Measurements from ENCODE around the gene DGLUCY.

Gene DGLUCY

DNA sequence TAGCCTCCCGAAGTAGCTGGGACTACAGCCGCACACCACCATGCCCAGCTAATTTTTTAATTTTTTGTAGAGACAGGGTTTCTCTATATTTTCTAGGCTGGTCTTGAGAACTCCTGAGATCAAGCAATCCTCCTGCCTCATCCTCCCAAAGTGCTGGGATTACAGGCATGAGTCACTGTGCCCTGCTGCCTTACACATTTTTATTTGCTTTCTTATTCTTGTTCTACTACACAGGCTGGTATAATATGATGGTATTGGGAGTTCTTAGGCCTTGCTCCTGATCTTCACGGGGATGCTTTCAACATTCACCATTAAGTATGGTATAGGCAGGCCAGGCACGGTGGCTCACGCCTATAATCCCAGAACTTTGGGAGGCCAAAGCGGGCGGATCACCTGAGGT lies 21.2 kb downstream of the DGLUCY start:
- TF ChIP-seq, protein P1, sequence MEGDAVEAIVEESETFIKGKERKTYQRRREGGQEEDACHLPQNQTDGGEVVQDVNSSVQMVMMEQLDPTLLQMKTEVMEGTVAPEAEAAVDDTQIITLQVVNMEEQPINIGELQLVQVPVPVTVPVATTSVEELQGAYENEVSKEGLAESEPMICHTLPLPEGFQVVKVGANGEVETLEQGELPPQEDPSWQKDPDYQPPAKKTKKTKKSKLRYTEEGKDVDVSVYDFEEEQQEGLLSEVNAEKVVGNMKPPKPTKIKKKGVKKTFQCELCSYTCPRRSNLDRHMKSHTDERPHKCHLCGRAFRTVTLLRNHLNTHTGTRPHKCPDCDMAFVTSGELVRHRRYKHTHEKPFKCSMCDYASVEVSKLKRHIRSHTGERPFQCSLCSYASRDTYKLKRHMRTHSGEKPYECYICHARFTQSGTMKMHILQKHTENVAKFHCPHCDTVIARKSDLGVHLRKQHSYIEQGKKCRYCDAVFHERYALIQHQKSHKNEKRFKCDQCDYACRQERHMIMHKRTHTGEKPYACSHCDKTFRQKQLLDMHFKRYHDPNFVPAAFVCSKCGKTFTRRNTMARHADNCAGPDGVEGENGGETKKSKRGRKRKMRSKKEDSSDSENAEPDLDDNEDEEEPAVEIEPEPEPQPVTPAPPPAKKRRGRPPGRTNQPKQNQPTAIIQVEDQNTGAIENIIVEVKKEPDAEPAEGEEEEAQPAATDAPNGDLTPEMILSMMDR (IDR thresholded peaks at IDR 0.05) = no peak

DNA sequence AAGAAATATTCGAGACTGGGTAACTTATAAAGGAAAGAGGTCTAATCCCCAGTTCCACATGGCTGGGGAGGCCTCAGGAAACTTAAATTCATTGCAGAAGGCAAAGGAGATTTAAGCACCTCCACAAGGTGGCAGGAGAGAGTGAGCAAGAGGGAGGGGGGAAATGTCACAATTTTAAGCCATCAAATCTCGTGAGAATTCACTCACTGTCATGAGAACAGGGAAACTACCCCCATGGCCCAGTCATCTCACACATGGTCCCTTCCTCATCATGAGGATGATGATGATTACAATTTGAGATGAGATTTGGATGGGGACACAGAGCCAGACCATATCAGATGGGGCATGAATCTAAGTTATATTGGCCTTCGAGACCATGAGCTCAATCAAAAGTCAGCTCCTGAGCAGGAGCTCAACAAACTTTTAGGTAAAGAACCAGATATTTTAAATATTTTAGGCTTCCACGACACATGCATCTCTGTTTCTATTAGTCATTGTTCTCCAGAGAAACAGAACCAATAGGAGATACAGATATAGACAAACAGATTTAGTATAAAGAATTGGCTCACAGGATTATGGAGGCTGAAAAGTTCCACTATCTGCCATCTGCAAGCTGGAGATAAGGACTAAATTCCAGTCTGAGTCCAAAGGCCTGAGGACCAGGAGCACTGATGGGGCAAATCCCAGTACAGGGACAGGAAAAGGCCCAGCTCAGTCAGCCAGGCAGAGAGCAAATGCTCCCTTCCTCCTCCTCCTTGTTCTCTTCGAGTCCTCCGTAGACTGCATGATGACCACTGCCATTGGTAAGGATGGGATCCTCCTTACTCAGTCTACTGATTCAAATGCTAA lies 24.9 kb downstream of the DGLUCY start:
- TF ChIP-seq, protein P1 (IDR thresholded peaks at IDR 0.05) = peak; percentile 34; the same call in 1 of the 2 replicates

DNA sequence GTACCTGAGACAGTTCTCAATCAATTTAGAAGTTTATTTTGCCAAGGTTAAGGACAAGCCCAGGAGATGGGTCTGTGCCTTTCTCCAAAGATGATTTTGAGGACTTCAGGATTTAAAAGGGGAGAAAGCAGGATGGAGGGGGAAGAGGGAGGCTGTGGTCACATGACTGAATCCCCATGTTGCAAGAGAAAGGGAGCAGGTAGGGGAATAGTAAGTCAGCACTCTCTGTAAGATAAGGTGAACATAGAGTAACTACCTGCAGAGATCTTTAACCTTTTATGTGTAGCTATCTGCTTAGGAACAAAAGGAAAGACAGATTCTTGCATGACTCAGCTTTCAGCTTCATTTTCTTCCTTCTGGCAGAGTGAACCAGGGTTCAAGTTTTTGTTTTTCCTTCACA lies 25.9 kb downstream of the DGLUCY start:
- TF ChIP-seq, protein P1 (IDR thresholded peaks at IDR 0.05) = no peak

DNA sequence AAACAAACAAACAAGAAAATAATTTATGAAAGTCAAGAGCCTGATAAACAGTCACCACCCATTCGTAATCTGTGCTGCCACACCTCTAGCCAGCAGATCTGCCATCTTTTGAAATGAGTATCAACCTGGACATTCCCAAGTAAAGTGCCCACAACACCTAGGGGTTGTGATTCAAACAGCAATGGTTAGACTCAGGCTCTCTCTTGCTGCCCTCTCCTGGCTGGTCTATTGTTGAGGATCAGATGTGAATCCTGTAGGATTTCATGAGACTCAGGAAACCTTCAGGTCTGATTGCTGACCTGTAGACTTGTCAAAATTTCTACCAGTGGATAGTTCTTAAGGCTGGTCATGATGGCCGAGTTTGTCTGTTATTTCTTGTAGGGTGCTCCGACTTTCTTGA lies 26.8 kb downstream of the DGLUCY start:
- TF ChIP-seq, protein P1 (IDR thresholded peaks at IDR 0.05) = peak; percentile 57; the same call in 1 of the 2 replicates

DNA sequence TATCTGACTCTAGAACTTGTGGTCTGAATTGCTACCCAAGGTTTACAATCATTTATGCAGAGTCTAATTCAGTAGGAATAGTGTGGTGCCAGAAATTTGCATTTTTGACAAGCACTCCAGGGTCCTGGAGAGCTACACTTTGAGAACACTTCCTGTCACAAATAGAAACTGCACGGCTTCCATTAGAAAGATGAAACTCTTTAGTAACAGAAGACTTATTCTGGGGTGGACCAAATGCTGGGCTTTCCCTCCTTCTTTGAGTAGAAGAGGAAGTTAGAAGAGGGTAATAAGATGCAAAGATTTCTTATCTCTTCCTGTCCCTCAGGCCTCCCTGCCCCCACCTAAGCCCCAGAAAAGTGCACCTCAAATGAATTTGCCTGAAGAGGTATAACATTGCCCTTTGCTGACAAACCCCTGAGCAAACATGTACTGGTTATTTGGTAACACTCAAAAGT lies 28.4 kb downstream of the DGLUCY start:
- TF ChIP-seq, protein P1 (IDR thresholded peaks at IDR 0.05) = no peak

DNA sequence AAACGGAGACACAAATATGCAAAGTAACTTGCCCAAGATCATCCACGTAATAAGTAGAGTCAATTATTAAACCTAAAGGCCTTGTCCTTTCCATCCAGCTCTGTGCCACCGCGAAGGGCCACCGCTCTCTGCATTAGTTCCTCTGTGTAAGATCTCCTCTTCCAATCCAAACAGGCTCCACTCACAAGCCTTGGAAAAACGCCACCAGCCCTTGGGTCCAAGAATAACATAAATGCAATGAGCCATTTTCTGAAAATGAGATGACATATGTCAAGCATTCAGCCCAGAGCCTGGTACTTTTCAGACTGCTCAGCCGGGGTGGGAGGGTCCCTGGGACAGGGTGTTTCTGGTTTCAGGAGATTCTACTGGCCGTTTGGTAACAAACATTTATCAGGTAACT lies 30.0 kb downstream of the DGLUCY start:
- TF ChIP-seq, protein P1 (IDR thresholded peaks at IDR 0.05) = no peak

DNA sequence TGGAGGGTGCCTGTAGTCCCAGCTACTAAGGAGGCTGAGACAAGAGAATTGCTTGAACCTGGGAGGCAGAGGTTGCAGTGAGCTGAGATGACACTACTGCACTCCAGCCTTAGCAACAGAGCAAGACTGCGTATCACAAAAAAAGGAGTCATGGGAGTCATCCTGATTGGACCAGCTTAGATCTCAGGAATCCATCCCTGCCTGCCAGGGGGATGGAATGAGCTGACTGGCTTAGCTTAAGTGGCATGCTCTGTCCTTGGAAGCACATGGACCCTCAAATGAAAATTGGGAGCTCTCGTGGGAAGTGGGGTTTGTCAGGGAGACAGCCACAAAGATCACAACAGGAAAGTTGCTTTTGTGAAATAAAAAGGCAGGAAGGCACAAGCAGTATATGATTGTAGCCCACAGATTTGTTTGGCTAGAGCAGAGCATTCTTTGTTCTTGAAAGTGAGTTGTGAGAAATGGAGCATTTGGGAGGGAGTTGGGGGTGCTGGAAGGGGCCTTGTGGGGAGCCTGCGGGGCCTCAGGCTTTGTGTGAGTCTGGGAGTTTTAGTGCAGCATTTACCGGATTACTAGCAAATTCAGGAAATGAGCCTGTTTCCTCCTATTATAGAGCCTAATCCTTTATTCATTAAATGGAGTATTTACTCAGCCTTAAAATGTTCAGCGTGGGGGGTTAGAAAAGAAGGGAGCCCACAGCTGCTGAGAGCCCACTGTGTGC lies 30.7 kb downstream of the DGLUCY start:
- TF ChIP-seq, protein P1 (IDR thresholded peaks at IDR 0.05) = no peak

Data from LNCAP (cell line).